Measurements from ENCODE around the gene ZNF556. TPM values are rescaled to one million over a fixed set of nuclear protein-coding genes. Genes with fewer than 3 reads are reported as not detected.
A peak's percentile ranks its signal among the peaks of the same experiment; 100 is the strongest.

ZNF556 gene
- polyA plus RNA-seq (ENCODE audit: insufficient read length in 10 of 10): 10 to 100 TPM; 21.6 to 50.3 (median 35.9) TPM
- long read RNA-seq, donor 1, full-length matches to known transcripts: 2 of 2 reads
- long read RNA-seq, donor 1, partial matches to known transcripts: 0 of 2 reads
- long read RNA-seq, donor 1, other reads (novel, unspliced or antisense): 0 of 2 reads
- long read RNA-seq, donor 2, full-length matches to known transcripts: 7 of 7 reads
- long read RNA-seq, donor 2, partial matches to known transcripts: 0 of 7 reads
- long read RNA-seq, donor 2, other reads (novel, unspliced or antisense): 0 of 7 reads
- long read RNA-seq, donor 3: 0 reads
- long read RNA-seq, donor 4, full-length matches to known transcripts: 3 of 3 reads
- long read RNA-seq, donor 4, partial matches to known transcripts: 0 of 3 reads
- long read RNA-seq, donor 4, other reads (novel, unspliced or antisense): 0 of 3 reads
- long read RNA-seq, donor 5, full-length matches to known transcripts: 5 of 12 reads
- long read RNA-seq, donor 5, partial matches to known transcripts: 7 of 12 reads
- long read RNA-seq, donor 5, other reads (novel, unspliced or antisense): 0 of 12 reads
- long read RNA-seq, donor 6, full-length matches to known transcripts: 12 of 19 reads
- long read RNA-seq, donor 6, partial matches to known transcripts: 7 of 19 reads
- long read RNA-seq, donor 6, other reads (novel, unspliced or antisense): 0 of 19 reads
- long read RNA-seq, donor 7, full-length matches to known transcripts: 7 of 7 reads
- long read RNA-seq, donor 7, partial matches to known transcripts: 0 of 7 reads
- long read RNA-seq, donor 7, other reads (novel, unspliced or antisense): 0 of 7 reads
- long read RNA-seq, donor 8, full-length matches to known transcripts: 6 of 6 reads
- long read RNA-seq, donor 8, partial matches to known transcripts: 0 of 6 reads
- long read RNA-seq, donor 8, other reads (novel, unspliced or antisense): 0 of 6 reads
- long read RNA-seq, donor 9, full-length matches to known transcripts: 2 of 2 reads
- long read RNA-seq, donor 9, partial matches to known transcripts: 0 of 2 reads
- long read RNA-seq, donor 9, other reads (novel, unspliced or antisense): 0 of 2 reads

DNA sequence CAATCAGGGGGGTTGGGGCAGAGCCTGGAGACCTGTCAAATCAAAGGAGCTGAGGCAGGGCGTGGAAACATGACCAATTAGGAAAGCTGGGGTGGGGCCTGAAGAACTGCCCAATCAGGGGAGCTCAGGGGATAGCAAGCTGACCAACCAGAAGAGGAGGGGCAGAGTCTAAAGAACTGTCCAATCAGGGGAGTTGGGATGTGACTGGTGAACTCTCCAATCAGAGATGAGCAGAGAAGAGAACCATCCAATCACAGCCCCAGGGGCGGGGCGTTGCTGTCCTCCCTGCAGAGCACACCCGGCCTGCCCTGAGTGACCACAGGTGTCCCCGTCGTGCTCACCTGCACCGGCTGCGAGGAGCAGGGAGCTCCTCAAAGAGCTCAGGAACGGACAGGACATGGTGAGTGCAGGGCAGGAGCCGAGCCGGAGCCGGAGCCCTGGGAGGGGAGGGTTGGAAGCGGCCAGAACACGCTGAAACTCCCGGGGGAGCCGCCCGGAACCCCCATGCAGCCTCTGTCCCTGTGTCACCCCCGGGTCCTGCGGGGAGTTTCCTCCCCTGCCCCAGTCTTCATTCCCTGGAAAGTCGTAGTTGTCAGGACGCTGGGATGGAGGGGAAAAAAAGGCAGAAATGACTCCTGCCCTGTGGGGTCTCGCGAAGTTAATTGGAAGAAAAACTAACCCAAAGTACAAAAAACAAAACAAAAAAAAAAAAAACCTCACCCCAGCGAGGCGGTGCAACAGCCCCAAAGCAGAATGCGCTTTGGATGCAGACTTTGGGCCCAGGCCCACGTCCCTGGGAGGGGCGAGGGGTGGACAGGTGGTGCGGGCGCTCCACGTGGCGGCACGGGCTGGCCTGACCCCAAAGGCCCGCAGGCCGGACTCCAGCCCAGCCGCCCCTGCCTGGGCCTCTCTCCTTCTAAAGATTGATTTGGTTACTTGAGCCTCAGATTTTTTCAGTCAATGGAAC, at the start of gene ZNF556:
ZNF556 (plus strand) TSS at position 311 of the 967 bp plus-strand sequence; CDS start at position 398, 87 bp downstream.
- peak; percentile 74 to 82 (median 76) for DNase-seq

DNA sequence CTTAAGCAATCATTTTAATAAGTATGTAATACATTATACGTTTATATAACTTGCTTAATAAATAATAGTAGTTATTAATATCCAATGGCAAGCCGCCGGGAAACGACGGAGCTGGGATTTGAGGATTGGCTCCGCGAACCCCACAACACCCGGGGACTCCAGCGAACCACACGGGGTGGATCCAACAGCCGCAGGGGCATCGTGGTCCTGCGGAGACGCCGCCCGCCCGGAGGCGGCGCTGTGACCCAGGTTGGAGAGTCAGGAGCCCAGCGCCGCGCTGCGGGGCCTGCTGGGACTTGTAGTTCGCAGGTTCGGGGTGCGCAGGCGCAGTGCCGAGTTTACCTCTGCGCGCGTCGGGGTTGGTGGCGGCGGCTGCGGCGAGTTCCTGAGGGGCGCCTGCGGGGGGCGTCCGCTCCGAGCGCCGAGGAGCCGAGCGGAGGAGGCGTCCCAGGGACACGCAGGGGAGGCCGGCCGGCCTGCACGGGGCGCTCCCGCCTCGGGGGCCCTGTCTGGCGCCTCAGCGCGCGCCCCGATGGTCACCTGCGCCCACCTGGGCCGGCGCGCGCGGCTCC, 47.5 kb upstream of the ZNF556 start, which contains the start of gene ZNF554:
ZNF554 (plus strand) TSS at position 329 of the 572 bp plus-strand sequence; CDS start at position 533, 204 bp downstream.
- DNase-seq: peak; percentile 94 to 98 (median 97)

DNA sequence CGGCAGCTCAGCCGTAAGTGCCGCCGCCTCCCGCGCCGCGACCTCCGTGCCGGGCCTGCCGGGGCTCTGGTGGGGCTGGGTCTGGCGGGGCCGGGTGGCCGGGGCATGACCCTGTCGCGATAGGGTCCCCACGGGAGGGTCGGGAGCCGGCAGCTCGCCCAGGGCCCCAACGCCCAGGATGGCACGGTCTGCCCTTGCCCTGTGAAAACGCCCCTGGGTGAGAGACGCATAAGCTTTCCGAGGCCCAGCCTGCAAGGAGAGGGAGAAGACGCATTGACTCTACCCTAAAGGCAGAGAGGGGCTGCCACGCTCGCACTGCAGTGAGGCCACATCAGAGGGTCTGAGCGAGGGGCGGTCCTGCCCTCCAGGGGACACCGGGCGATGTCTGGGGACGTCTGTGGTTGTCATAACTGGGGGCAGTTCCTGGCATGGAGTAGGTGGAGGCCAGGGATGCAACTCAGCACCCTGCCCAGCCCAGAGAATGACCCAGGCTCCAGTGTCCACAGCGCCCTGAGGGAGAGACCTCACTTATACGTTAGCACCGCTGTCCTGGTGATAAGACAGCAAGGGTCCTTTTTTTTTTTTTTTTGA, 46.9 kb upstream of the ZNF556 start:
- peak in 1 of 3 donors; percentile 42 for DNase-seq

DNA sequence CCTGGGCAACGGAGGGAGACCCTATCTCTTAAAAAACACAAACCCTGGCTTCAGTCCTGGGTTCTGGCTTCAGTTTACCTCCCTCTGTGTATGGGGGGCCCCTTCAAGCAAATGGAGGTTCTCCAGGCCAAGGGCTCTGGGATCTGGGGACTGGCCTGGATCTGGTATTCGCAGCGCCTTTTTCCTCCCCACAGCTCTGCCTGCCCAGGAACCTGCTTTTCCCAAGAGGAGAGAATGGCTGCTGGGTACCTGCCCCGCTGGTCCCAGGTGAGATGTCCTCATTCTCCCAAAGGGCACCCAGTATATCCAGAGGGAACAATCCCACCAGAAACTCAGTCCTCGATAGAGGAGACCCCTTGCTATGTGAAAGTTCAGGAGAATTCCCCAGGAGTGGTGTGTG, 44.3 kb upstream of the ZNF556 start:
- no peak for DNase-seq

DNA sequence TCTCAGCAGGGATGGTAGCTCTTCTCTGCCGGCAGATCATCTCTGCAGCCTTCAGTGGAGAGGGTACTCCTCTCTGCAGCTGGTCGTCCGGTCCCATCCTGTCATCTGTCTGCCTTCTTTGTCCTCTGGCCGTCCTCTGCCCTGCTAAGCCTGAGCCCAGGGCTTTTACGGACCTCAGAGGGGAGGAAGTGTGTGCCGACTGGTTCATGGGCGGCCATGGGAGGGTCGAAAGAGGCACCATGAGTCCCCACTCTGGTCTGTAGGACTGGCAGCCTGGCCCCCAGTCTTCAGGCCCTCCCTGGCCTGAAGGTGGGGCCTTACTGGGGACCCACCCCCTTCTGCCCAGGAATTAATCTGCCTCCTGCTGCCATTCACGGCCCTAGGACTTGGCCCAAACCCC, 43.5 kb upstream of the ZNF556 start:
- DNase-seq: no peak

DNA sequence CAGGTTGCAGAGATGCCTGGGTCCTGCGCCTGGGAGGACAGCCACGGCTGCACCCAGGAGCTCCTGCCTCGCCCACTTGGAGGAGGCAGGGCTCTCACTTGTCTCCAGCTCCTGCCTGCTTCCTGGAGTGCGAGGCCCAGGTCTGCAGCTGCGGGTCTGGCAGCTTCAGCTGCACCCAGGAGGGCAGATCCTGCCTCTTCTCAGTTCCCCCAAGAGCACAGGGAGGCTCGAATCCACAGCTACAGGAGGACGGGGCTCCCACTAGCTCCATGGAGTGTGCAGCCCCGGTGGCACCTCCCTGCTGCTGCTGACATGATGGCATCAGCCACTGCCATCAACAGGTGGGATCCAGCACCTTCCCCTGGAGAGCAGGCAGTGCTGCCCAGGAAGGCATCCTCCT, 43.0 kb upstream of the ZNF556 start:
- no peak for DNase-seq

DNA sequence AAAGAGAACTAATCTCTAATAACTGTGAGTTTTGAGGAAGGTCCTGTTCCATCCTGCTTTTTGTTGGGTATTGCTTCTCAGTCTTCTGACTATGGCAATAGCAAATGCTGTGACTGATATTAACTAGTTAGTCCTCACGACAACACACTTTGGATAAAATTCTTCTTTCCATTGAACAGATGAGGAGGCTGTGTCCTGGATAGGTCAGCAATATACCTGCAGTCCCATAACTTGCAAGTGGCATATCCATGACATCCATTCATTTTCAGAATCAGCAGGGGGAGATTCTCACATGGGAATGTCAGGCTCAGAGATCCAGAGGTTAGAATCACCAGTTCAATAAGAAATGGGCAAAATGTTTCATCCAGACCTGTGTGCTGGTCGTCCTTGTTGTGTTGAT, 40.1 kb upstream of the ZNF556 start:
- no peak for DNase-seq

DNA sequence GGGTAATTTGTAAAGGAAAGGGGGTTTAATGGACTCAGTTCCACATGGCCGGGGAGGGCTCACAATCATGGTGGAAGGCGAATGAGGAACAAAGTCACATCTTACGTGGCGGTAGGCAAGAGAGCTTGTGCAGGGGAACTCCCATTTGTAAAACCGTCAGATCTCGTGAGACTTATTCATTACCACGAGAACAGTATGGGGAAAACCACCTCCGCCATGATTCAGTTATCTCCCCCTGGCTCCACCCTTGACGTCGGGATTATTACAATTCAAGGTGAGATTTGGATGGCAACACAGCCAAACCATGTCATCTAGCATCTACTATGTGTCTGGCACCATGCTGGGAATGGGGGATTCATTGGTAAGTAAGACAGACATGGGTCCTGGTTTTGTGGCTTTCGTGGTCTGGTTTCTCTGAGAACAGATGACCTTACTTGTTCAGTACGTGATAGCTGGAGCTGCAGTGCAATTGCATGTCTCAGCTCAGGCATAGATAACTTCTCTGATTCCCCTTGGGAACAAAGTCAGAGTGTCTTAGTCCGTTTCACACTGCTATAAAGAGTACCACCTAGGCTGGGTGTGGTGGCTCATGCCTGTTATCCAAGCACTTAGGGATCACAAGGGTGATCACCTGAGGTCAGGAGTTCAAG, 39.2 kb upstream of the ZNF556 start:
- no peak for DNase-seq

DNA sequence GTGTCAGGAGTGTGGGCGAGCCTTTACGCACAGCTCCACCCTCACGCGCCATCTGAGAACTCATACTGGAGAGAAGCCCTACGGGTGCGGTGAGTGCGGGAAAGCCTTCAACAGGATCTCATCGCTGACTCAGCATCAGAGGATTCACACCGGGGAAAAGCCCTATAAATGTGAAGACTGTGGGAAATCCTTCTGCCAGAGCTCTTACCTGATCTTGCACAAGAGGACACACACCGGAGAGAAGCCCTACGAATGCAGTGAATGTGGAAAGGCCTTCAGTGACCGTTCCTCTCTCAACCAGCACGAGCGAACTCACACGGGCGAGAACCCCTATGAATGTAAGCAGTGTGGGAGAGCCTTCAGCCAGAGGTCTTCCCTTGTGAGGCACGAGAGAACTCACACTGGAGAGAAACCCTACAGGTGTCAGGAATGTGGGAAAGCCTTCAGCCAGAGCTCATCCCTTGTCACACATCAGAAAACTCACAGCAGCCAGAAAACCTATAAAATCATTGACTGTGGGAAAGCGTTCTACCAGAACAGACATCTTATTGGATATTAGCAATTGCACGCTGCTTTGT, 32.8 kb upstream of the ZNF556 start:
- DNase-seq: no peak

DNA sequence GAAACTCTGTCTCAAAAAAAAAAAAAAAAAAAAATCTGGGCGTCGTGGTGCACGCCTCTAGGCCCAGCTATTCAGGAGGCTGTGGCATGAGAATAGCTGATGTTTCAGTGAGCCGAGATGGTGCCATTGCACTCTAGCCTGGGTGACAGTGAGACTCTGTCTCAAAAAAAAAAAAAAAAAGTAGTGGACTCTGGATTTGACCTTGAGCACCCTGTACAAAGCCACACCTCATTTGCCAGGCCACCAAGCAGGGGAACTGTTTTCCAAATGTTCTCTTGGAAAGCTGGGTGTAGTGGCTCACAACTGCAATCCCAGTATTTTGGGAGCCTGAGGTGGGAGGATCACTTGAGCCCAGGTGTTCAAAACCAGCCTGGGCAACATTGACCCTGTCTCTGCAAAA, 29.7 kb upstream of the ZNF556 start:
- no peak for DNase-seq

DNA sequence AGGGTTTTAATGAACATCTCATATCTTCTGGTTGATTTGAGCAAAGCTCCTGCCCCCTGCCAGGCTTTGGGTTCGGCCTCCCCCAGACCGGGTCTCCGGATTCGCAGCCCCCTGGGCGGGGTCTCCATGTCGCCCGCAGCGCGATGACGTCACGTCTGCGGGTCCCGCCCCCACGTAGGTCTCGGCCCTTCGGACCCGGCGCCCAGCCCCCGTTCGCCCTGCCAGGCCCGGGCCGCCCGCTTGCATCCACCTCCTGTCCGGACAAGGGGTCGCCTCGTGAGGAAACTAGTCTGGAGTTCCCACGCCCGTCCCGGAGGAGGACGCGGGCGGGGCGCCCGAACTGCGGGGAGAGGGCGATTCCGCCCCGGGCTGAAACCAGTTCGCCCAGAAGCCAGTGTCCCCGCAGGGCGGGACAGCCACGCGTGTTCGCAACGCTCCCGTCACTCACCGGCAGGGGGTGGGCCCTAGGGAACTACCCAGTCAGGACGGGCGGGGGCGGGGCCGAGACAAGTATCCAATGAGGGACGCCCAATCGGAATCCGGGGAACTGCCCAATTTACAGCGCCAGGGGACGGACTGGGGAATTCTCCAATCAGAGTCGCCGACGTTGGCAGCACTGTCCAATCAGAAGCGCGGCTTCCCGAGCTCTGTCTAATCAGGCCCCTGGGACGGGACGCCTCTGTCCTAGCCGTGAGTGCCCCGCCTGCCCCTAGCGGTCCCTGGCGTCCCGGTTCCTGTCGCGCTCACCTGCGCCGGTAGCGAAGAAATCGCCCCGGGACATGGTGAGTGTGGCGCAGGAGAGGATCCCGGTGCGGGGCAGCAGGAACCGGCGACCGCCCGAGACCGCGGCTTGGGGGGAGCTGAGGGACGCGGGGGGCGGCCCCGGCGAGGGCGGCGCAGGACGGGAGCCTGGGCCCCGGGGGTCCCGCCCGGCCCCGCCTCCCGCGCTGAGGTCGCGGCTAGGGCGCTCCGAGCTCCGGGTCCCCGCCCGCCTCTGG, 26.0 kb upstream of the ZNF556 start, which contains the start of gene ZNF555:
ZNF555 (plus strand) TSS at position 682 of the 998 bp plus-strand sequence; CDS start at position 780, 98 bp downstream.
- peak; percentile 99 for DNase-seq

DNA sequence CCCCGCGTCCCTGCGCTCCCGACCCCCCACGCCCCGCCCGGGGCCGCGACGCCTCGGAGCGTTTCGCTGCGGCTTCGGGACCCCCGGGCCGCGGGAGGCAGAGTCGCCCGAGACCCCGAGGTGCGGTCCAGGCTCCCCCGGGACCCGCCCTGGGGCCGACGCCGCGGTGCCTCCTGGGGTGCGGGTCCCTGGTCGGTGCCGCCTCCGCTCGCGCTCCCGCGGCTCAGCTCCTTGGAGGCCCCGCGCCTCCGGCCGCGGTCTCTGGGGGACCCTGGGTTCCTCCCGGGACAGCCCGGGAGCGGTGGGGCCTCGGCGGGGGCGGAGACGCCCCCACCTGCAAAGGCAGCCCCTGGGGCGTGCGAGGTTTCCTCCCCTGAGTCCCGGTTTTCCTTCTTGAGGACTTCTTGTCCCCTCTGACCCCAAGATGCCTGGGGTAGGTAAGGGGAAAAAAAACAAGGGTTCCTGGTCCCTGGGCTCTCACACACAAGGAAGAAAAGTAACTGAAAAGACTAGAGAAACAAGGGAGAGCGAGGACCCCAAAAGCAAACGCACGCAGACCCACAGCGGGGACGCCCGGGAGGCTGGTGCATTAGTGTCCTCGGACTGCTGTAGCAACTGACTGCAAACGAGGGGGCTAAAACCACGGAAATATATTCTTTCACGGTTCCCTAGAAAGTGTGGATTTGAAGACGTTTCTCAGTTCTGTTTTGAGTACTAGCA, 25.1 kb upstream of the ZNF556 start:
- peak in 1 of 3 donors; percentile 25 for DNase-seq

DNA sequence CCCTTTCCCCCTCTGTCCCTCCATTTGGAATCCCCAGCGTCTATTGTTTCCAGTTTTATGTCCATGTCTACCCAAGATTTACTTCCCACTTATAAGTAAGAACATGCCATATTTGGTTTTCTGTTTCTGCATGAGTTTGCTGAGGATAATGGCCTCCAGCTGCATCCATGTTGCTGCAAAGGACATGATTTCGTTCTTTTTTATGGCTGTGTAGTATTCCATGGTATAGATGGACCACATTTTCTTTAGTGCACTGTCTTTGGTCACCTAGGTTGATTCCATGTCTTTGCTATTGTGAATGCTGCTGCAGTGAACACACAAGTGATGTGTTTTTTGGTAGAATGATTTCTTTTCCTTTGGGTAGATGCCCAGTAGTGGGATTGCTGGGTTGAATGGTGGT, 22.0 kb upstream of the ZNF556 start:
- DNase-seq: no peak

DNA sequence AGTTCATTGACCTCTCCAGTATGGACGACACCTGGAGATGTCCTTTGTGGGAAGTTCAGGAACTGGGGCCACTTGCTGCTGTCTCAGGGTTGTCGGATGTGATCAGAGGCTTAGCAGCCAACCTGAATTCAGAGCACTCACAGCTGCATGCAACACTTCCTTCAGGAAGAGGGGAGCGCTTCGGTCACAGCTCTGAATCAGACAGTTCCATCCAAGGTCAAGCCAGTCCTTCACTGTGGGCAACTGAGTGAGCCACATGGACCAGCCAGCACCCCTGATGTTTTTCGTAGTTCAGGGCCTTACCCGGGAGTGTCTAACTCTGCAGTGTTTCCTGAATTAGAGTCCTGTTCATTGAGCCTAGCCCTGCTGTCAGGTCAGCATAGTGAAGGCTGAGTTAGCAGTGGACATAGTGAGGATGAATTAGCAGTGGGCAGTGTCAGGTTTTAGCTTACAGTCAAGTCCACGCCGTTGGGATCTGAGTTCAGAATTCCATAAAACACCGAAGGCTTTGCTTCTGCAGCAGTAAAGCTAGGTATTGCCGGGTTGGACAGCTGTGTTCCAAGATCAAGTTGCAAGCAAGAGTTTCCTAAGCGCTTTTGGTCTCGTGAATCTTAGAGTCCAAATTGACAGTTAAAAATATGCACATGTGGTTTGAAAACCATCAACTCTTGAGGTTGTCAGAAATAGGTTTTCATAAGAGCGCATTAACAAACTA, 20.8 kb upstream of the ZNF556 start:
- peak; percentile 22 to 41 (median 28) for DNase-seq

DNA sequence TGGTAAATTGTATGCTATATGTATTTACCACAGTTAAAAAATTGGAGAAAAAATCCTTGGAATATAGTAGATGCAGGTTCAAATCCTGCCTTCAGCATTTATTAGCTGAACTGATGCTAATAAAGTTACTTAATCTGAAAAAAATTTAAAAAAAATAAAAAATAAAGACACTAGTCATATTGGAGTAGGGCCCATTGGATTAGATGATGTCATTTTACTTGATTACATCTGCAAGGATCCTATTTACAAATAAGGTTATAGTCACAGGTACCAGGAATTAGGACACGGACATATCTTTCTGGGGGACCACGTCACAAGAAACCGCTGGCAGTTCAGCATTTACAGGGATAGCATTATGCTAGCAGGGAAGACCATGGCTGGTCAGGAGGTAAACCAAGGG, 19.6 kb upstream of the ZNF556 start:
- DNase-seq: no peak

DNA sequence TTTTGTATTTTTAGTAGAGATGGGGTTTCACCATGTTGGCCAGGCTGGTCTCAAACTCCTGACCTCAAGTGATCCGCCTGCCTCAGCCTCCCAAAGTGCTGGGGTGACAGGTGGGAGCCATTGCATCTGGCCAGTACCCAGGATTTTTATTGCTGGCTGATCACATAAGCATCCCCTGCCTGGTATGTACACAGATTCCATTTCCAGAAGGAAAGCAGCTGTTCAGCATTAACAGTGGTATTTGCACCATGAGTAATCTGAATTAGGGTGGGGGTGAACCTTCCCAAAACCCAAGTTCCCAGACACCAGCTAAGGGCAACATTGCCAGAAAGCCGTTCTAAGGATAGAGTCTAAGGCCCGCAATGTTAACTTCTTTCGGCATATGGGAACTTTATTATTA, 18.5 kb upstream of the ZNF556 start:
- peak; percentile 68 to 76 (median 76) for DNase-seq
